ENCODE measurements around the gene CALHM2.

The CALHM2 gene

GRCh38 chr10:103444478-103444877, 7.7 kb downstream of the CALHM2 start:
- TF ChIP-seq CTCF (IDR thresholded peaks at IDR 0.05; ENCODE audit: control insufficient read depth, extremely low read depth, insufficient read depth): no peak
- DNase-seq (ENCODE audit: low read depth): no peak
- no peak overlapping the region for H3K4me3 ChIP-seq (ENCODE audit: low read depth, low read length)

GRCh38 chr10:103443475-103444185, 8.5 kb downstream of the CALHM2 start:
- no peak overlapping the region for H3K4me3 ChIP-seq (ENCODE audit: low read depth, low read length)
- DNase-seq (ENCODE audit: low read depth): no peak
- TF ChIP-seq CTCF (IDR thresholded peaks at IDR 0.05; ENCODE audit: control insufficient read depth, extremely low read depth, insufficient read depth): no peak

- no peak overlapping the region for H3K4me3 ChIP-seq (ENCODE audit: low read depth, low read length)
- no peak for DNase-seq (ENCODE audit: low read depth)
- no peak for TF ChIP-seq CTCF (IDR thresholded peaks at IDR 0.05; ENCODE audit: control insufficient read depth, extremely low read depth, insufficient read depth)
These were observed 10.1 kb downstream of the CALHM2 start for GRCh38 chr10:103442031-103442461.

GRCh38 chr10:103441611-103442010, 10.6 kb downstream of the CALHM2 start:
- no peak for TF ChIP-seq CTCF (IDR thresholded peaks at IDR 0.05; ENCODE audit: control insufficient read depth, extremely low read depth, insufficient read depth)
- no peak for DNase-seq (ENCODE audit: low read depth)
- no peak overlapping the region for H3K4me3 ChIP-seq (ENCODE audit: low read depth, low read length)

- no peak for DNase-seq (ENCODE audit: low read depth)
- no peak for TF ChIP-seq CTCF (IDR thresholded peaks at IDR 0.05; ENCODE audit: control insufficient read depth, extremely low read depth, insufficient read depth)
- H3K4me3 ChIP-seq (ENCODE audit: low read depth, low read length): no peak overlapping the region
These were observed 11.0 kb downstream of the CALHM2 start for GRCh38 chr10:103441206-103441605.

- no peak for DNase-seq (ENCODE audit: low read depth)
- TF ChIP-seq CTCF (IDR thresholded peaks at IDR 0.05; ENCODE audit: control insufficient read depth, extremely low read depth, insufficient read depth): no peak
- H3K4me3 ChIP-seq (ENCODE audit: low read depth, low read length): no peak overlapping the region
These were observed 11.8 kb downstream of the CALHM2 start for GRCh38 chr10:103440416-103440815.

GRCh38 chr10:103439776-103440175, 12.4 kb downstream of the CALHM2 start:
- no peak for DNase-seq (ENCODE audit: low read depth)
- TF ChIP-seq CTCF (IDR thresholded peaks at IDR 0.05; ENCODE audit: control insufficient read depth, extremely low read depth, insufficient read depth): no peak
- H3K4me3 ChIP-seq (ENCODE audit: low read depth, low read length): no peak overlapping the region

All from LNCaP clone FGC (cell line).